C4-2B (cell line): Measurements from ENCODE around the gene PTPRD.

Experiments
- ZFX ChIP-seq: fragments of 450-650 bp; IDR thresholded peaks from 2 replicates; pipeline ENCODE4 v1.6.1; 2017
- TF ChIP-seq, protein P1 (sequence below): fragments of 450-650 bp; conservative IDR thresholded peaks from 2 replicates; pipeline ENCODE4 v1.5.1; 2017; ENCODE audit warnings: mild to moderate bottlenecking

DNA sequence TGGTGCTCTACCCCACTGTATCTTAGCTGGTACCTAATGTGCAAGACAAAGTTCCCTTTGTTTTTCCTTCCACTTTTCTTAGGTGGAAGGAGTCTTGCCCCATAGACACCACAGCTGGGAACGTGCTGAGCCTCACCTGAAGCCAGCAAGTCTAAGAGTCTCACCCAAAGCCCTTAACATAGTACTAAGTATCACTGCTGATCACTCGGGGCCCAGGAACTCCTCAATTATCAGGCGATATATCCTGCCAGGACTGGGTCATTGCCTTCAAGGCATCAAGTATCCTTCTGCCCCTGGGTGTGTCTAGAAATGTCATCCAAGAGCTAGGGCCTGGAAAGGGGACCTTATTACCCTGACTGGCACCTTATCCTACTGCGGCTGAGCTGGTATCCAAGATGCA, 123.9 kb downstream of the PTPRD start:
- TF ChIP-seq, protein P1, sequence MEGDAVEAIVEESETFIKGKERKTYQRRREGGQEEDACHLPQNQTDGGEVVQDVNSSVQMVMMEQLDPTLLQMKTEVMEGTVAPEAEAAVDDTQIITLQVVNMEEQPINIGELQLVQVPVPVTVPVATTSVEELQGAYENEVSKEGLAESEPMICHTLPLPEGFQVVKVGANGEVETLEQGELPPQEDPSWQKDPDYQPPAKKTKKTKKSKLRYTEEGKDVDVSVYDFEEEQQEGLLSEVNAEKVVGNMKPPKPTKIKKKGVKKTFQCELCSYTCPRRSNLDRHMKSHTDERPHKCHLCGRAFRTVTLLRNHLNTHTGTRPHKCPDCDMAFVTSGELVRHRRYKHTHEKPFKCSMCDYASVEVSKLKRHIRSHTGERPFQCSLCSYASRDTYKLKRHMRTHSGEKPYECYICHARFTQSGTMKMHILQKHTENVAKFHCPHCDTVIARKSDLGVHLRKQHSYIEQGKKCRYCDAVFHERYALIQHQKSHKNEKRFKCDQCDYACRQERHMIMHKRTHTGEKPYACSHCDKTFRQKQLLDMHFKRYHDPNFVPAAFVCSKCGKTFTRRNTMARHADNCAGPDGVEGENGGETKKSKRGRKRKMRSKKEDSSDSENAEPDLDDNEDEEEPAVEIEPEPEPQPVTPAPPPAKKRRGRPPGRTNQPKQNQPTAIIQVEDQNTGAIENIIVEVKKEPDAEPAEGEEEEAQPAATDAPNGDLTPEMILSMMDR, result no peak
- TF ChIP-seq ZFX, result no peak
